AG04450 (cell line): ENCODE results near the gene RPS27A. TPM values are rescaled to one million over a fixed set of nuclear protein-coding genes. Genes with fewer than 3 reads are reported as not detected.
"Not testable (repeated sequence)": the region's sequence is repeated elsewhere in the genome, so short reads cannot be mapped to it uniquely, and the experiment has no call there.

ENCODE experiments used
- CTCF ChIA-PET: fragments of 300-600, 350-600 bp; formaldehyde crosslinking; extraction: SDS; loops from one replicate; lab custom pipeline; 2022; ENCODE audit warnings: antibody characterized with exemption, inconsistent platforms; lab: Charles Lee
- POLR2A ChIA-PET: fragments of 350-600 bp; formaldehyde crosslinking; extraction: SDS; loops from one replicate; lab custom pipeline; 2021; ENCODE audit warnings: antibody characterized with exemption, inconsistent platforms; lab: Yijun Ruan, JAX
- DNase-seq: peaks from one replicate; pipeline ENCODE4 v3.0.0-alpha.2; 2011; ENCODE audit warnings: low read depth, low spot score
- H3K27ac ChIP-seq: one replicate; pipeline ENCODE4 v1.5.1; 2012; ENCODE audit warnings: low read depth, low read length, control low read depth
- H3K27me3 ChIP-seq: one replicate; pipeline ENCODE4 v1.6.0; 2012; ENCODE audit warnings: low read length; ENCODE audit not compliant: control insufficient read depth, insufficient read depth
- H3K4me3 ChIP-seq: 2 replicates; pipeline ENCODE4 v1.5.1; 2011; ENCODE audit warnings: mild to moderate bottlenecking, low read depth, low read length, control low read depth
- H3K9me3 ChIP-seq: 2 replicates; pipeline ENCODE4 v1.5.1; 2012; ENCODE audit warnings: low read length; ENCODE audit not compliant: control insufficient read depth, insufficient read depth
- polyA plus RNA-seq: library from polyadenylated mRNA; depleted of rRNA; stranded (reverse); fragments of >200 nt; gene quantifications from 2 replicates; pipeline ENCODE4 v1.2.3, GENCODE V29; 2011
- TF ChIP-seq, protein P1 (sequence below): IDR thresholded peaks from 2 replicates; pipeline ENCODE4 v1.5.1; 2011; ENCODE audit warnings: low read depth, low read length, control low read depth, inconsistent platforms

The RPS27A gene
- polyA plus RNA-seq, 1 experiment = 2,078 TPM

DNA sequence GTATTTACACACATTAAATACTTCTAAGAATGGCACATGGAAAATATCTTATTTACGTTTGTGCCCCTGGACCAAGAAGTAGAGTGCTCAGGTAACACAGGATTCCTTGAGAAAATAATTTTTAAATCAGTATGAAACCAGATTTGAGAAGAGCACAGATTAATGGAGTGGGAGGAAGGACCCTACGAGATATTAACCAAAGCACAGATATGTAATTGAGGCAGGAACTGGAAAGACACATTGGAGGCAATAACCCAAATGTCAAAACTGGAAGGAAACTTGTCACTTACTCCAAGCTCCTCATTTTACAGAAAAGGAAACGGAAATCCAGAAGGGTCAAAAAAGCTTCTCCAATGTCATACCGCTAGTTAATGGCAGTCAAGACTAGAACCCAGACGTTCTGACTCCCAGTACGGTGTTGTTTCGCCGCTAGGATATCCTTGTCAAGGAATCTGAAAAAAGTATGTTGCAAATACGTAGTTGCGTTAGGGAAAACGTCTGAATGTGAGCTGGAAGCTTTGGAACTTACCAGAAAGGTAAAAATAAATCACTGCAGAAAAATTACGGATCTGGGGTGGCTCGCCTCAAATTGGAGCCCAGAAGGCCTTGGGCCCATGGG lies 35.9 kb downstream of the RPS27A start:
- DNase-seq = no peak
- TF ChIP-seq, protein P1, sequence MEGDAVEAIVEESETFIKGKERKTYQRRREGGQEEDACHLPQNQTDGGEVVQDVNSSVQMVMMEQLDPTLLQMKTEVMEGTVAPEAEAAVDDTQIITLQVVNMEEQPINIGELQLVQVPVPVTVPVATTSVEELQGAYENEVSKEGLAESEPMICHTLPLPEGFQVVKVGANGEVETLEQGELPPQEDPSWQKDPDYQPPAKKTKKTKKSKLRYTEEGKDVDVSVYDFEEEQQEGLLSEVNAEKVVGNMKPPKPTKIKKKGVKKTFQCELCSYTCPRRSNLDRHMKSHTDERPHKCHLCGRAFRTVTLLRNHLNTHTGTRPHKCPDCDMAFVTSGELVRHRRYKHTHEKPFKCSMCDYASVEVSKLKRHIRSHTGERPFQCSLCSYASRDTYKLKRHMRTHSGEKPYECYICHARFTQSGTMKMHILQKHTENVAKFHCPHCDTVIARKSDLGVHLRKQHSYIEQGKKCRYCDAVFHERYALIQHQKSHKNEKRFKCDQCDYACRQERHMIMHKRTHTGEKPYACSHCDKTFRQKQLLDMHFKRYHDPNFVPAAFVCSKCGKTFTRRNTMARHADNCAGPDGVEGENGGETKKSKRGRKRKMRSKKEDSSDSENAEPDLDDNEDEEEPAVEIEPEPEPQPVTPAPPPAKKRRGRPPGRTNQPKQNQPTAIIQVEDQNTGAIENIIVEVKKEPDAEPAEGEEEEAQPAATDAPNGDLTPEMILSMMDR = no peak
- Histone ChIP-seq H3K4me3 (peak overlapping the region; percentile 93), H3K9me3 (no peaks in the 10 kb centered on the region), H3K27ac (peak overlapping the region; percentile 57), H3K27me3 (no peaks in the 10 kb centered on the region)
- CTCF ChIA-PET = no interaction called here
- POLR2A ChIA-PET = no interaction called here

DNA sequence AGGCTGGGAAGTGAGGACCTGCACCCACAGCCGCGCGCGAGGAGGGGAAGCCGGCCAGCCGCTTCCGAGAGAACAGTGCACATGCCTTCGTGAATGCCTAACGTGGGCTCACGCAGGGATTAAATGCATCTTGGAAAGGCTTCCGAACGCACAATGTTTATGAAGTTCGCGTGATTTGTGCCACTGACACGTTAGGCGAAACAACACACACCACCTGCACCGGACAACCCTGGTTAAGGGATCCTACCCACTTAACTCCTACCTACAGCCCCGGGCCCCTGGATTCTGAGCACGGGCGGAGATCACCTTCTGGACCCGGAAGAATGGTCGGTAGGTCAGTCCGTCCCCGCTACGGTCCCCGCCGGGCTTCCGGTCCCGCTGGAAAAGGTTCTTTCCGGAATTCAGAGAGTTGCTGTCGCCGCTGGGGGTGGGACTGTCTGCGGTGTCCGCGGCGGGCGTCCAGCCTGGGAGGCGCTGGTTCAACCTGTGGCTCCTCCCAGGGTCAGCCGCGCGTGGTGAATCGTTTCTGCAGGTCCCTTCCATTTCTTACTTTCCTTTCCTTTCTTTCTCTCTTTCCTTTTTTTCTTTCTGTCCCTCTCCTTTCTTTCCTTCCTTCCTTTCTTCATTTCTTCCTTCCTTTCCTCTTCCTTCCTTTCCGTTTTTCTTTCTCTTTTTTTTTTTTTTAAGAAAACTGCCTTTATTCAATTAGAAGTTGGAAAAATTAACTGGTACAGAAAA lies 36.6 kb downstream of the RPS27A start, which contains the start of gene MTIF2:
MTIF2 (minus strand) TSS at position 325 of the 738 bp plus-strand sequence. CDS start 5,373 bp downstream, outside the sequence.
- TF ChIP-seq, protein P1 = no peak
- peak; percentile 77 for DNase-seq
- ChIA-PET CTCF (no interaction called here), POLR2A (interaction anchor here (0.9 kb wide), 1 partner anchor 218 kb away, joined by 4 read pairs; the partner anchor contains the start of gene RTN4)
- Histone ChIP-seq H3K4me3 (peak within 1 kb of the TSS; percentile 93), H3K27me3 (no peaks in the 10 kb centered on the region), H3K27ac (peak within 1 kb of the TSS; percentile 57), H3K9me3 (no peaks in the 10 kb centered on the region)

DNA sequence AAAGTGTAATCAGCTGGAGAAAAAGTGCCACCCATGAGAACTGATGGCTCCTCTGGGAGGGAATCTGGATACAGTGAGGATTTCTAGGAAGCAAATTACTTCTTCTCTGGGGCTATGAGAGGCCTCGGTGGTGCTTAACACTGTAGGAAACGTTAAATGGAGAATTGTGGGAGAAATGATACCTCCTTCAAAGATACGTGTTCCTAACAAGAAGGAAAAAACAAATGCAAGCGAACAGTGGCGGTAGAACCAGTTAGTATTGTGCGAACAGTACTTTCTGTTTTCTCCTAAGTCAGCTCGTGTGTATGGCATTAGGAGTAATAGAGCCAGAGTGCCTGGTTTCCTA lies 37.1 kb downstream of the RPS27A start:
- ChIA-PET CTCF (no interaction called here), POLR2A (interaction anchor here (0.9 kb wide), 1 partner anchor 219 kb away, joined by 4 read pairs; the partner anchor contains the start of gene RTN4)
- TF ChIP-seq, protein P1 = no peak
- no peak for DNase-seq
- no peaks in the 10 kb centered on the region for H3K9me3 ChIP-seq
- H3K27ac ChIP-seq = no peak overlapping the region
- H3K4me3 ChIP-seq = peak overlapping the region; percentile 93
- no peaks in the 10 kb centered on the region for H3K27me3 ChIP-seq

DNA sequence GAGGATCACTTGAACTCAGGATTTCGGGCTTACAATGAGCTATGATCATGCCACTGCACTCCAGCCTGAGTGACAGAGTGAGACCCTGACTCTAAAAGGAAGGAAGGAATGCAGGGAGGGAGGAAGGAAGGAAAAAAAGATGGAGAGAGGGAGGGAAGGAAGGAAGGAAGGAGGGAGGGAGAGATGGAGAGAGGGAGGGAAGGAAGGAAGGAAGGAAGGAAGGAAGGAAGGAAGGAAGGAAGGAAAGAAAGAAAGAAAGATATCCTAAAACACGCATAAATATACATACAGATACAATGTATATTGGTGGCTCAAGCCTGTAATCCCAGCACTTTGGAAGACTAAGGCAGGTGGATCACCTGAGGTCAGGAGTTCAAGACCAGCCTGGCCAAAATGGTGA lies 41.9 kb downstream of the RPS27A start:
- H3K27me3 ChIP-seq, CTCF ChIA-PET, POLR2A ChIA-PET, H3K27ac ChIP-seq, H3K4me3 ChIP-seq, H3K9me3 ChIP-seq, DNase-seq: not testable (repeated sequence)

DNA sequence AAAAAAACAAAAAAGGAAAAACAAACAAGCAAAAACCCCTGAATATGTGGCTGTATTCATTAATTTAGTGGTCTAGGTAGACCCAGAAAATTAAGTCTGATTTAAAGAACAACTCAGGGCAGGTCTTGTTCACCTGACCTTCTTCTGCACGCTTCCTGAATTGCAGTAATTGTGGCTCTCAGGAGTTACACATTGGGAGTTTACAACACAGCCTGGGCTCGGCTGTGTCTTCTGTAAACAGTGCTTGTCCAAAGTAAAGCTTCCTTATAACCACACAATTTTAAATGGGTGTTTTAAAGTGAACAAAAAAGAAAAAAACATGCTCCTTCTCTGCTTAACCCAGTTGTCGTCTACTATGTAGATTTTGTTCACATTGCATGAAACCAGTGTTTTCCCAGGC lies 44.8 kb downstream of the RPS27A start:
- ChIA-PET CTCF (no interaction called here), POLR2A (no interaction called here)
- TF ChIP-seq, protein P1 = no peak
- Histone ChIP-seq H3K9me3 (no peaks in the 10 kb centered on the region; the same call in 1 of the 2 replicates), H3K27me3 (no peaks in the 10 kb centered on the region), H3K27ac (no peak overlapping the region), H3K4me3 (no peak overlapping the region)
- no peak for DNase-seq

DNA sequence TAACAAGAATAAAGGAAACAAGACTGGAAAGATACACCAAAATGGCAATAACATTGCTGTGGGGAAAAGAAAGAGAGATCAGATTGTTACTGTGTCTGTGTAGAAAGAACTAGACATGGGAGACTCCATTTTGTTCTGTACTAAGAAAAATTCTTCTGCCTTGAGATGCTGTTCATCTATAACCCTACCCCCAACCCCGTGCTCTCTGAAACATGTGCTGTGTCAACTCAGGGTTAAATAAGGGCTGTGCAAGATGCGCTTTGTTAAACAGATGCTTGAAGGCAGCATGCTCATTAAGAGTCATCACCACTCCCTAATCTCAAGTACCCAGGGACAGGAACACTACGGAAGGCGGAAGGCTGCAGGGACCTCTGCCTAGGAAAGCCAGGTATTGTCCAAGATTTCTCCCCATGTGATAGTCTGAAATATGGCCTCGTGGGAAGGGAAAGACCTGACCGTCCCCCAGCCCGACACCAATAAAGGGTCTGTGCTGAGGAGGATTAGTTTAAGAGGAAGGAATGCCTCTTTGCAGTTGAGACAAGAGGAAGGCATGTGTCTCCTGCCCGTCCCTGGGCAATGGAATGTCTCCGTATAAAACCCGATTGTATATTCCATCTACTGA lies 46.8 kb downstream of the RPS27A start:
- H3K9me3 ChIP-seq, POLR2A ChIA-PET, H3K4me3 ChIP-seq, DNase-seq, CTCF ChIA-PET, H3K27me3 ChIP-seq, H3K27ac ChIP-seq: not testable (repeated sequence)

DNA sequence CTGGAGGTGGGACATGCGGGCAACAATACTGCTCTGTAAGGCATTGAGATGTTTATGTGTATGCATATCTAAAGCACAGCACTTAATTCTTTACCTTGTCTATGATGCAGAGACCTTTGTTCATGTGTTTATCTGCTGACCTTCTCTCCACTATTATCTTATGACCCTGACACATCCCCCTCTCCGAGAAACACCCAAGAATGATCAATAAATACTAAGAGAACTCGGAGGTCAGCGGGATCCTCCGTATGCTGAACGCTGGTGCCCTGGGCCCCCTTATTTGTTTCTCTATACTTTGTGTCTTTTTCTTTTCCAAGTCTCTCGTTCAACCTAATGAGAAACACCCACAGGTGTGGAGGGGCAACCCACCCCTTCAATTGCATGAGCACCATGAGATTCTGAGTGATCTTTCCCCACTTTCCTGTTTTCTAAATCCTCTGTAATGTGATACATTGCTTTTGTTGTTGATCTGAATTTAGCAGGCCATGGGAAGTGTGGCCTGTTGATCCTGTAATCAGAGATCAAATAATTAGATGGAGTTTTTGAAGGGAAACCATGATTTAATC lies 47.5 kb downstream of the RPS27A start:
- CTCF ChIA-PET, POLR2A ChIA-PET, H3K27ac ChIP-seq, H3K9me3 ChIP-seq, DNase-seq, H3K4me3 ChIP-seq, H3K27me3 ChIP-seq: not testable (repeated sequence)
